Measurements from ENCODE around the gene ALDH9A1.
A peak's percentile ranks its signal among the peaks of the same experiment; 100 is the strongest.
"Not testable (repeated sequence)": the region's sequence is repeated elsewhere in the genome, so short reads cannot be mapped to it uniquely, and the experiment has no call there.

The ALDH9A1 gene

GRCh38 chr1:165697881-165698760 is at the start of gene ALDH9A1:
Gene ALDH9A1, minus strand, starts transcription at chr1:165698562. Its CDS starts 4 bp downstream, at chr1:165698558.
- peak; percentile 92 for DNase-seq (ENCODE audit: low spot score)

- no peak for DNase-seq (ENCODE audit: low spot score)
These were observed 49.5 kb upstream of the ALDH9A1 start for GRCh38 chr1:165747632-165748447.

GRCh38 chr1:165744913-165745312 is 46.6 kb upstream of the ALDH9A1 start:
- not testable (repeated sequence) for DNase-seq (ENCODE audit: low spot score)

GRCh38 chr1:165742194-165742593 is 43.8 kb upstream of the ALDH9A1 start:
- DNase-seq (ENCODE audit: low spot score), result no peak

- no peak for DNase-seq (ENCODE audit: low spot score)
These were observed 40.4 kb upstream of the ALDH9A1 start for GRCh38 chr1:165738794-165739193.

- DNase-seq (ENCODE audit: low spot score), result no peak
These were observed 38.8 kb upstream of the ALDH9A1 start for GRCh38 chr1:165737196-165737595.

GRCh38 chr1:165734906-165735305 is 36.5 kb upstream of the ALDH9A1 start:
- DNase-seq (ENCODE audit: low spot score), result no peak

GRCh38 chr1:165726841-165727240 is 28.5 kb upstream of the ALDH9A1 start:
- no peak for DNase-seq (ENCODE audit: low spot score)

GRCh38 chr1:165726169-165726568 is 27.8 kb upstream of the ALDH9A1 start:
- no peak for DNase-seq (ENCODE audit: low spot score)

- peak; percentile 44 for DNase-seq (ENCODE audit: low spot score)
These were observed 19.7 kb upstream of the ALDH9A1 start for GRCh38 chr1:165717918-165718515.

- not testable (repeated sequence) for DNase-seq (ENCODE audit: low spot score)
These were observed 18.1 kb upstream of the ALDH9A1 start for GRCh38 chr1:165716265-165717051.

- DNase-seq (ENCODE audit: low spot score), result no peak
These were observed 14.4 kb upstream of the ALDH9A1 start for GRCh38 chr1:165712764-165713163.

- no peak for DNase-seq (ENCODE audit: low spot score)
These were observed 9.8 kb upstream of the ALDH9A1 start for GRCh38 chr1:165707984-165708706.

GRCh38 chr1:165703648-165704047 is 5.3 kb upstream of the ALDH9A1 start:
- no peak for DNase-seq (ENCODE audit: low spot score)

GRCh38 chr1:165701922-165702321 is 3.6 kb upstream of the ALDH9A1 start:
- not testable (repeated sequence) for DNase-seq (ENCODE audit: low spot score)

- DNase-seq (ENCODE audit: low spot score), result no peak
These were observed 1.2 kb upstream of the ALDH9A1 start for GRCh38 chr1:165699577-165699976.

GRCh38 chr1:165698761-165699052 is 345 bp upstream of the ALDH9A1 start:
- no peak for DNase-seq (ENCODE audit: low spot score)

- DNase-seq (ENCODE audit: low spot score), result no peak
These were observed 876 bp downstream of the ALDH9A1 start for GRCh38 chr1:165697491-165697880.

GRCh38 chr1:165696625-165697100 is 1.7 kb downstream of the ALDH9A1 start:
- DNase-seq (ENCODE audit: low spot score), result no peak

GRCh38 chr1:165695031-165695430 is 3.3 kb downstream of the ALDH9A1 start:
- DNase-seq (ENCODE audit: low spot score), result no peak

GRCh38 chr1:165688046-165688445 is 10.3 kb downstream of the ALDH9A1 start:
- DNase-seq (ENCODE audit: low spot score), result no peak

Data from activated CD4-positive, alpha-beta T cell treated with anti-CD3 and anti-CD28 coated beads, Interleukin-2, Interleukin-4, amounts not matched to agents 100 ng/mL and 50 ng/mL, durations not matched to agents 16 hours and 8 hours (primary cell).